Skin of body (tissue), 2 donors: ENCODE data around the gene ACAP3. TPM values are rescaled to one million over a fixed set of nuclear protein-coding genes. Genes with fewer than 3 reads are reported as not detected.

Source experiments
- DNase-seq: peaks from one replicate; lab custom pipeline; 2025; lab: John Stamatoyannopoulos, UW
- total RNA-seq: library from RNA; depleted of rRNA; stranded (reverse); fragments of >200 nt; gene quantifications from one replicate; pipeline ENCODE4 v1.2.3, GENCODE V29; 2014

ACAP3 gene
- total RNA-seq, 1 donor from 2014 or later: 34.6 TPM

DNA sequence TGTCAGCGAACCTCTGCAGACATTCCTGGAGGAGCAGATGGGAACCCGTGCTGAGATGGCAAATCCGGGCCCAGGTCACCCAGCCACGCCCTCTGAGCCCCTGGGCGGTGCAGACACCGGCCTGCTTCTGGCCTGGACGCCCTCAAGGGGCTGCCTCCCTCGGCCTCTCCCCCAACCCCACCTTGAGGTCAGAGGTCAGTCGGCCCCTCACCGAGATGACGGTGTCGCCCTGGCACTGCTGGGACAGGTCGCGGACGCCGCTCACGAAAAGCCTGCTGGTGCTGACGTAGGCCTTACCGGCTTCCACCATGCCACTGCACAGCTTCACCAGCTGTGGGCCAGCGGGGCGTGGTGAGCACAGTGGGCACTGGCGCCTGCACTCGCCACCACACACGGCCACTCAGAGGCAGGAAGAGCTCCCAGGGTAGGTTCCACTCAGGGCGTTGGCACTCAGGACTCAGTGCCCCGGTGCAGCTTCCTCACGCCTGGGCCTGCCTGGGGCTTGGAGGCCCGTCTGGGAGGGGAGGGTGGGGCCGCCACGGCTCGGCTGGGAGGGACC, 4.7 kb downstream of the ACAP3 start:
- DNase-seq: no peak

DNA sequence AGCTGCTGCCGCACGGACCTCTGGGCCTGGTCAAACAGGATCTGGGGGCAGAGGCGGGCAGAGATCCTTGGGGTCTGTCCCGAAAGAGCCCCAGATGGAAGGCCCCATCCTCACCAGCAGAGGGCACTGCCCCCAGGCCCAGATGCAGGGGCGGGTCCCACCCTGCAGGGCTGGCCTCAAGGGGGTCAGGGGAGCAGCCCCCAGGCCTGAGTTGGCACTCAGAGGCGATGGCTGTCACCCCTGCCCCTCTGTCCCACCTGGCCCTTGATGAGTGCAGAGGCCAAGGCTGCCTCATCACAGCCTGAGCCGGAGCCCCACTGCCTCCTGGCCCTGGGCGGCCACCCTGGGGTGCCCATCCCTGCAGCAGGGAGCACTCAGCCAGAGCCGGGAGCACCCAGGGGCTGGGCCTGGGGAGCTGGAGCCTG, 5.7 kb downstream of the ACAP3 start:
- no peak for DNase-seq

DNA sequence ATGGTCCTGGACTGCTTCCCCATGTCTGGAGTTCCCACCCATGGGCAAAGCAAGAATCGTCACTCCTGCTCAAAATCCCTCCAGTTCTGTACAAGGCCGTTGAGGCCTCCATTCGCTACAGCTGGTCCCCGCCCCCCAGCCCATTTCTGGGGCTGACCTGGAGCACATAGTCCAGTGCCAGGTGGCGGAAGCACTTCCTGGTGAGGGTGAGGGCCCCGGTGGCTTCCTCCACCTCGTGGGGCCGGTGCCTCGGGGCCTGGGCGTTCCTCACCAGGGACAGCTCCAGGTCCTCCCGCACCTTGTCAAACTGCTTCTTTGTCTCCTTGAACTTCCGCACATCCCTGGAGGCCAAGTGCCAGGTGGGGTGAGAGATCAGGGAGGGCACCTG, 7.4 kb downstream of the ACAP3 start:
- no peak for DNase-seq

DNA sequence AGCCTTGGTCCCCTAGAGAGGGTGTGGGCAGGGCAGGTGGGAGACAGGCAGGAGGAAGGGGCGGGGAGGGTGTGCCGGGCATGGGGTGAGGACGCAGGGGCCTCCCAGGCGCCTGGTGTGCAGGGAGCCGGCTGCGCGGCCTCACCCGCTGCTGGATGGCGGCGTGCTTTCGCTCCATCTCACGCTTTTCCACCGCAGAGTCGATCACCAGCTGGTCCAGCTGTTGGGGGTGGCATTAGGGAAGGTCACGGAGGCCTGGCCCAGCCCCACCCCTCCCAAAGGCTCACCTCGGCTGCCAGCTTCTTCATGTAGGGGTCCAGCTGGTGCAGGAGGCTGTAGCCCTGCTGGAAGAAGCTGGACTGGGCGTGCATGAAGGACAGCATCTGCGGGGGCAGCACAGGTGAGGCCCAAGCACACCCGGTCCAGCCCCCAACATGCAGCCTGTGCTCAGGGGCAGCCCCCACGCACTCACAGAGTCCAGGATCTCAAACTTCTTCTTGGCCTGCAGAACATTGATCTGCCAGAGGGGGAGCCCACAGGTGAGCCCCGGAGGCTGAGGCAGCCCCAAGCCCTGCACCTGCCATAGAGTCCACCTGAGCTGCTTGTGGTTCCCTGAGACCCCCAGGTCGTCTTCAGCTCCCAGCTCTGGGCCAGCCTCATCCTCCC, 7.9 kb downstream of the ACAP3 start:
- DNase-seq: no peak

- DNase-seq: no peak
These were observed 8.7 kb downstream of the ACAP3 start for GRCh38 chr1:1298861-1299685.

- no peak for DNase-seq
These were observed 9.8 kb downstream of the ACAP3 start for GRCh38 chr1:1297802-1298424.

DNA sequence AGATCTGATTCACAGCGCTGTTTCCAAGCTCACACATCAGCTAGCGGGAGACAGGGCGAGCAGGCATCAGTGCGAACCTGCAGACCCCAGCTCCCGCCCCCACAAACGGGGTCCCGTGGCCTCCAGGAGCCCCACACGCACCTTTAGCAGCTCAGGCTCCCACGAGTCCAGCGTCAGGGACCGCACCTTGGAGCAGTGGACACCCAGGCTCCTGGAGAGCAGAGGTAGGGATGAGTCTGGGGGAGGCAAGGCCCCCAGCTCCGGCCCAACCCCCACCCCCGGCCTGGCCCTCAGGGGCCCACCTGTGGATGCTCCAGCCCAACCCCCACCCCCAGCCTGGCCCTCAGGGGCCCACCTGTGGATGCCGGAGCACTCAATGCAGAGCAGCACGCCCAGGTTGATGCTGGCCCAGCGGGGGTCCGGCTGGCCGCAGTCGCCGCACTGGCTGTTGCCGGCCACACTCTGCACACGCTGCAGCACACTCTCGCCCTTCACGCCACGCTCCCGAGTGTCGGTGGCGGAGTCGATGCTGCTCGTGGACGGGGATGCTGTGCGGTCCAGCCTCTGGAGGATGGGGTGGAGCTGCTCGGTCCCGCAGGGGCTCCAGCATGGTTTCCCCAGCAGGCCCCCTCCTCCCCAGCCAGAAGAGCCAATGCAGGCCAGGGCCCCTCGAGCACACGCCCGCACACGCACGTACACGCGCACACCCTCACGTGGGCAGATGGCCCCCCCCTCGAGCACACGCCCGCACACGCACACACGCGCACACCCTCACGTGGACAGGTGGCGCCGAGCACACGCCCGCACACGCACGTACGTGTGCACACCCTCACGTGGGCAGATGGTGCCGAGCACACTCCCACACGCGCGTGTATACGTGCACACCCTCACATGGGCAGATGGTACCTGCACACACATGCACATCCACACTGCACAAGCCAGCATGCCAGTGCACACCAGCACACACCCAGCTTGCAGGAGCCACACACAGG, 11.4 kb downstream of the ACAP3 start:
- no peak for DNase-seq

DNA sequence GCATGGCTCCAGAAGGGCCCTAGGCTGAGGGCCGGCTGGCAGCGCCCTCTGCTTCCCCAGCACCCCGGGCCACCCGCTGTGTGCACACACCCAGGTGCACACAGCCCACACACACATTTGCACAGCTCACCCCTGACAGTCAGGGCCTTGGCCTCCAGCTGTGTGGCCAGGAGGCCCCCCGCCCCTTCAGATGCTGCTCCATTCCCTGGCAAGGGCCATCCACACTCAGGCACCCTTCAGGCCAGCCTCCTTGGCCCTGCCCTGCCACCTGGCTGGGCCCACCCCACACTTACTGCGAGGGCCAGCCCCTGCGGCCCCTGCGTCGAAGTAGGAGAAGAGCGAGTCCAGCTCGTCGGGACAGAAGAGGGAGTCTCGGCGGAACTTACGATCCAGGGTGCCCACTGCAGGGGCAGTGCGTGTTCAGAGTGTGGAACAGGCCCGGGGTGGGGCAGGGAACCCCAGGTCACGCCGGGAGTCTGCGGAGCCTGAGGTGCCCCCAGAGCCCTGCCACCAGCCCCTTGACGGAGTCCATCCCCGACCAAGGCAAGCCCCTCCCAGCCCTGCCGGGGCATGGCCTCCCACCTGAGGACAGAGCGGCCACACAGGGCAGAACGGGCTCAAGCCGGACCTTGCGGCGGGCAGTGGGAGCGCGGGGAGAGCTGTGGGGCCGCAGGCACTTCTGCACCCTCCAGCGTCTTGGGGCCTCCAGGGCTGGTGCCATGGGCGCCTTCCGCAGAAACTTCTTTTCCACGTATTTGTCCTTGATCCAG, 12.4 kb downstream of the ACAP3 start:
- no peak for DNase-seq

DNA sequence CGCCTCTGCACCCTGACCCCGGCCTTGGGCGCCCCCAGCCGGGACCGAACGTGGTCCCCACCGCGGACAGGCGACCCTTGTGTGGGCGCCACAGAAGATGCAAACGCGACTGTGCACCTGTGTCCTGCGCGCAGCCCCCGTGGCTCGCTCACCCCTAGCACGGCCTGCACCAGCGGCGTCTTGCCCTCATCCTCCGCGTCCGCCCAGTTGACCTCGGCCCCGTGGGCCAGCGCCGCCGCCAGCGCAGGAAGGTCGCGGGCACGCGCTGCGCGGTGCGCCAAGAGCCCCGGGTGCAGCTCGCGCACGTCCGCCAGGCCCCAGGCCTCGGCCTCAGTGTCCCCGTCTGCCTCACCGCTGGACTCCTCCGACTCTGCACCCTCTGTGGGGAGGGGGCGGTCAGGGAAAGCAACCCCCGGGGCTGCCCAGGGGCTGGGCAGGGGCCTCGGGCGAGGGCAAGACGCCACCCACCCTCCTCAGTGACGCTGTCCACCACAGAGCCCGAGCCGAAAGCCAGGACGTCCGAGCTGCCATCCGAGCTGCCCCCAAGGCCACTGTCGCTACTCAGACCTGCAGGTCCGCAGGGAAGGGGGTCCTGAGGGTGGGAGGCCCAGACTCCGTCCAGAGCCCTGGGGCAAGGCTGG, 13.4 kb downstream of the ACAP3 start:
- DNase-seq: no peak

DNA sequence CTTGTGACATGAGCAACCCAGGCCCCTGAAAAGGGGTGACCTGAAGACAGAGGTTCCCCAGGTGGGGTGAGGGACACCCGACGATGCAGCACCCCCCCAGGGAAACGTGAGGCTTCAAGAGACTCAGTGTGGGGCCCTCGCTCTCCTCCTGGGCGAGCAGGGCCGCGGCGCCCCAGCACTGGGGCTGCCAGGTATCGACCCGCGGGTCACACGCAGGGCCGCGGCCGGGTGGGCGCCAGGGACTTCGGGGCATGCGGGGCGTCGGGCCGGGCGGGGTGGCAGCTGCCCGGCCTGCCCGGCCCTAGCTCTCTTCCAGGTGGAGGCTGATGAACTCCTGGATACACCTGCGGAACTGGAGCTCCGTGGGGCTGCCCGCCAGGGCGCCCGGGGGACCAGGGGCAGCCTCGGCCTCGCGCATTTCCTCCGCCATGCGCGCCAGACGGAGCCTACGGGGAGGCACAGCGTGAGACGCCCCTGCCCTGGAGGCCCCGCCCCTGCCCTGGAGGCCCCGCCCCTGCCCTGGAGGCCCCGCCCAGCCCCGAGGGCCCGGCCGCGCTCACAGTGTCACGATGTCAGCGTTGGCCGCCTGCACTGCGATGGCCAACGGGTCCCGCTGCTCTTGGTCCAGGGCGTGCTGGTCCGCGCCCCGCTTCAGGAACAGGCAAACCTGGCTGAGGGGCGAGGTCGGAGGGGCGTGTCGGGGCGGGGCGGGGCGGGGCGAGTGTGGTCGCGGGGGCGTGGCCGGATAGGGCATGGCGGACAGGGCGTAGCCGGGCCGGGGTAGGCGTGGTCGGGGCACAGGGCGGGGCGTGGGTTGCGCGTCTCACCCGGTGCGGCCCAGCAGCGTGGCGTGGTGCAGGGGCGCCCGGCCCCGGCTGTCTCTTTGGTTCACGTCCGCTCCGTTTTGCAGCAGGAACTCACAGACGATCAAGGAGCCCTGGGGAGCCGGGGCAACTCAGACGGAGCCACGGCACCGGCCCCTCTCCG, 14.2 kb downstream of the ACAP3 start:
- no peak for DNase-seq

GRCh38 chr1:1292851-1293250, 14.9 kb downstream of the ACAP3 start:
- DNase-seq: no peak

GRCh38 chr1:1292442-1292779, 15.3 kb downstream of the ACAP3 start:
- DNase-seq: no peak

- no peak for DNase-seq
These were observed 15.9 kb downstream of the ACAP3 start for GRCh38 chr1:1291548-1292441.

DNA sequence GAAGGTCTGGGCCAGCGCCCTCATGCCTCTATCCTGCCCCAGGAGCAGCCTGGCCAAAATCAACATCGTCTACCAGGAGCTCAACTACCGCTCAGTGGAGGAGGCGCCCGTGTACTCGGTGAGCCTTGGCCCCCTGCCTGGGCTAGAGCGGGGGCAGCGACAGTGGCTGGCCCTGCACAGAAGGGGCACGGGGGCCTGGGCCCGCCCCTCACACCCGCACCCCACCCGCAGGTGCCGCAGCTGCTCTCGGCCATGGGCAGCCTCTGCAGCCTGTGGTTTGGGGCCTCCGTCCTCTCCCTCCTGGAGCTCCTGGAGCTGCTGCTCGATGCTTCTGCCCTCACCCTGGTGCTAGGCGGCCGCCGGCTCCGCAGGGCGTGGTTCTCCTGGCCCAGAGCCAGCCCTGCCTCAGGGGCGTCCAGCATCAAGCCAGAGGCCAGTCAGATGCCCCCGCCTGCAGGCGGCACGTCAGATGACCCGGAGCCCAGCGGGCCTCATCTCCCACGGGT, 16.7 kb downstream of the ACAP3 start:
- no peak for DNase-seq

GRCh38 chr1:1290238-1290731, 17.4 kb downstream of the ACAP3 start:
- no peak for DNase-seq

DNA sequence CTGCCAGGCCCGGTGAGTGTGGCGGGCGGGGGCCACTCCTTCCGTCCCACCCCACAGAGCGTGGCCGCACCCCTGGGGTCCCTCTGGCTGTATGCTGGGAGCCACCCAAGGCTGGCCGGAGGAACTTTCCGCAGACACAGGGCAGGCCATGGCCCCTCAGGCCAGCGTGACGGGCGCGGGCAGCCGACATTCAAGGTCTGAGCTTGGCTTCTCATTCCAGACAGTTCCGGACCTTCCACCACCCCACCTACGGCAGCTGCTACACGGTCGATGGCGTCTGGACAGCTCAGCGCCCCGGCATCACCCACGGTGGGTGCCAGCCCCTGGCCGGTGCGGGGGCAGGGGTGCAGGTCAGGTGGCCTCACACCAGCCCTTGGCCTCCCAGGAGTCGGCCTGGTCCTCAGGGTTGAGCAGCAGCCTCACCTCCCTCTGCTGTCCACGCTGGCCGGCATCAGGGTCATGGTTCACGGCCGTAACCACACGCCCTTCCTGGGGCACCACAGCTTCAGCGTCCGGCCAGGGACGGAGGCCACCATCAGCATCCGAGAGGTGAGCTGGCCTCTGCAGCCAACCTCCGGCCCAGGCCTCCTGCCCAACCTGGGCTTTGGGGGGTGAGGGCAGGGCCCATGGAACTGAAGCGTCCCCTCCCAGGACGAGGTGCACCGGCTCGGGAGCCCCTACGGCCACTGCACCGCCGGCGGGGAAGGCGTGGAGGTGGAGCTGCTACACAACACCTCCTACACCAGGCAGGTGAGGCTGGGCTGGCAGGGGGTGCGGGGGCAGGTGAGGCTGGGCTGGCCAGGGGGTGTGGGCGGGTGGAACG, 20.2 kb downstream of the ACAP3 start:
- no peak for DNase-seq
